H9 (cell line): ENCODE measurements around the gene GRB14. TPM values are rescaled to one million over a fixed set of nuclear protein-coding genes. Genes with fewer than 3 reads are reported as not detected.
A peak's percentile ranks its signal among the peaks of the same experiment; 100 is the strongest.

ENCODE experiments used
- DNase-seq: peaks from one replicate; pipeline ENCODE4 v3.0.0-alpha.2; 2017
- H2AFZ ChIP-seq: one replicate; pipeline ENCODE4 v1.6.1; 2013; ENCODE audit warnings: mild to moderate bottlenecking, low read length, control low read depth, moderate library complexity
- H2AK5ac ChIP-seq: 2 replicates; pipeline ENCODE4 v1.6.1; 2013; ENCODE audit warnings: low read length, control low read depth, mixed read lengths; ENCODE audit not compliant: insufficient read length
- H2BK120ac ChIP-seq: one replicate; pipeline ENCODE4 v1.6.1; 2013; ENCODE audit warnings: low read depth, mild to moderate bottlenecking, low read length, control low read depth, inconsistent platforms; ENCODE audit not compliant: poor library complexity, severe bottlenecking
- H2BK12ac ChIP-seq: 2 replicates; pipeline ENCODE4 v1.6.1; 2013; ENCODE audit warnings: low read length, control low read depth, mixed read lengths, low read depth; ENCODE audit not compliant: insufficient read length
- H2BK15ac ChIP-seq: 2 replicates; pipeline ENCODE4 v1.6.1; 2013; ENCODE audit warnings: low read depth, low read length, control low read depth
- H2BK20ac ChIP-seq: one replicate; pipeline ENCODE4 v1.6.1; 2013; ENCODE audit warnings: low read depth, mild to moderate bottlenecking, low read length, control low read depth, inconsistent platforms; ENCODE audit not compliant: poor library complexity, severe bottlenecking
- H2BK5ac ChIP-seq: 2 replicates; pipeline ENCODE4 v1.6.1; 2013; ENCODE audit warnings: low read length, control low read depth, mixed read lengths; ENCODE audit not compliant: insufficient read length
- H3K14ac ChIP-seq: 2 replicates; pipeline ENCODE4 v1.6.1; 2013; ENCODE audit warnings: low read length, control low read depth; ENCODE audit not compliant: insufficient read depth
- H3K18ac ChIP-seq: 2 replicates; pipeline ENCODE4 v1.6.1; 2013; ENCODE audit warnings: low read depth, mild to moderate bottlenecking, mixed read lengths, low read length, control low read depth; ENCODE audit not compliant: insufficient read length
- H3K23ac ChIP-seq: 2 replicates; pipeline ENCODE4 v1.6.1; 2013; ENCODE audit warnings: low read length, control low read depth, mixed read lengths, low read depth; ENCODE audit not compliant: insufficient read length
- H3K23me2 ChIP-seq: 2 replicates; pipeline ENCODE4 v1.6.1; 2013; ENCODE audit warnings: low read depth, mild to moderate bottlenecking, mixed read lengths, low read length, control low read depth; ENCODE audit not compliant: insufficient read length, poor library complexity, severe bottlenecking
- H3K27ac ChIP-seq: 2 replicates; pipeline ENCODE4 v1.5.1; 2013; ENCODE audit warnings: low read length, control low read depth, mixed read lengths, low read depth; ENCODE audit not compliant: insufficient read length
- H3K27me3 ChIP-seq: 2 replicates; pipeline ENCODE4 v1.6.1; 2013; ENCODE audit warnings: low read length, control low read depth, inconsistent platforms; ENCODE audit not compliant: insufficient read depth
- H3K4ac ChIP-seq: 2 replicates; pipeline ENCODE4 v1.6.1; 2013; ENCODE audit warnings: low read depth, mild to moderate bottlenecking, control low read depth, inconsistent platforms, low read length, moderate library complexity
- H3K4me1 ChIP-seq: 2 replicates; pipeline ENCODE4 v1.6.1; 2013; ENCODE audit warnings: low read length, control low read depth, inconsistent platforms; ENCODE audit not compliant: insufficient read depth
- H3K4me2 ChIP-seq: 2 replicates; pipeline ENCODE4 v1.6.1; 2013; ENCODE audit warnings: low read length, control low read depth, mixed read lengths; ENCODE audit not compliant: insufficient read length, insufficient read depth
- H3K56ac ChIP-seq: 2 replicates; pipeline ENCODE4 v1.6.1; 2013; ENCODE audit warnings: low read depth, mild to moderate bottlenecking, mixed read lengths, low read length, control low read depth; ENCODE audit not compliant: insufficient read length
- H3K79me1 ChIP-seq: 2 replicates; pipeline ENCODE4 v1.6.1; 2013; ENCODE audit warnings: low read depth, mild to moderate bottlenecking, moderate library complexity, low read length, control low read depth, inconsistent platforms; ENCODE audit not compliant: insufficient read depth, poor library complexity, severe bottlenecking
- H3K79me2 ChIP-seq: 2 replicates; pipeline ENCODE4 v1.6.1; 2013; ENCODE audit warnings: low read length, control low read depth, inconsistent platforms; ENCODE audit not compliant: insufficient read depth
- H3K9ac ChIP-seq: 2 replicates; pipeline ENCODE4 v1.6.1; 2013; ENCODE audit warnings: low read length, control low read depth, mixed read lengths; ENCODE audit not compliant: insufficient read length; ENCODE audit errors: extremely low read depth
- H3K9me3 ChIP-seq: one replicate; pipeline ENCODE4 v1.6.1; 2013; ENCODE audit warnings: low read depth, low read length, inconsistent platforms; ENCODE audit not compliant: control insufficient read depth
- H3T11ph ChIP-seq: one replicate; pipeline ENCODE4 v1.6.1; 2013; ENCODE audit warnings: mild to moderate bottlenecking, low read length, control low read depth, inconsistent platforms
- H4K20me1 ChIP-seq: one replicate; pipeline ENCODE4 v1.6.1; 2013; ENCODE audit not compliant: control insufficient read depth, insufficient read length, insufficient read depth
- H4K5ac ChIP-seq: 2 replicates; pipeline ENCODE4 v1.6.1; 2013; ENCODE audit warnings: low read depth, mild to moderate bottlenecking, mixed read lengths, low read length, control low read depth; ENCODE audit not compliant: insufficient read length
- H4K8ac ChIP-seq: replicated peaks from 2 replicates; pipeline ENCODE4 v1.6.1; 2013; ENCODE audit warnings: low read length, control low read depth, mixed read lengths, low read depth; ENCODE audit not compliant: insufficient read length
- H4K91ac ChIP-seq: 2 replicates; pipeline ENCODE4 v1.6.1; 2013; ENCODE audit warnings: low read depth, mild to moderate bottlenecking, moderate library complexity, mixed read lengths, low read length, control low read depth; ENCODE audit not compliant: insufficient read length
- H3K27ac Mint-ChIP-seq, 3 experiments: 2 replicates in 2 of 3; 3 replicates in 1 of 3; pipeline ENCODE4 v1.8.0; 2020 to 2021; ENCODE audit warnings: mixed read lengths in 3 of 3, mild to moderate bottlenecking in 1 of 3, moderate library complexity in 1 of 3
- H3K27me3 Mint-ChIP-seq: 2 replicates; pipeline ENCODE4 v1.8.0; 2021; ENCODE audit warnings: low read depth, mild to moderate bottlenecking, moderate library complexity, mixed read lengths
- H3K36me3 Mint-ChIP-seq, 3 experiments: 2 replicates in 2 of 3; 3 replicates in 1 of 3; pipeline ENCODE4 v1.8.0; 2020 to 2021; ENCODE audit warnings: low read depth in 3 of 3, mixed read lengths in 3 of 3; ENCODE audit not compliant: insufficient read depth in 1 of 3
- H3K4me1 Mint-ChIP-seq, 2 experiments: 2 replicates each; pipeline ENCODE4 v1.8.0; 2020; ENCODE audit warnings: mixed read lengths in 2 of 2
- H3K4me3 Mint-ChIP-seq, 2 experiments: 2 replicates in 1 of 2; 3 replicates in 1 of 2; pipeline ENCODE4 v1.8.0; 2020 to 2021; ENCODE audit warnings: mild to moderate bottlenecking in 2 of 2, mixed read lengths in 2 of 2, moderate library complexity in 1 of 2
- H3K9me3 Mint-ChIP-seq, 2 experiments: 2 replicates in 1 of 2; 3 replicates in 1 of 2; pipeline ENCODE4 v1.8.0; 2020; ENCODE audit warnings: mild to moderate bottlenecking in 2 of 2, mixed read lengths in 2 of 2, moderate library complexity in 1 of 2
- WGBS: extraction: QIAGEN DNeasy Blood & Tissue Kit; methylation state at CpG from one replicate; pipeline ENCODE4 v1.1.7; 2013; ENCODE audit warnings: missing lambda C conversion rate, low lambda C conversion rate, mixed read lengths; ENCODE audit not compliant: insufficient read length; ENCODE audit errors: extremely low coverage; 5-methylcytosine and 5-hydroxymethylcytosine counted together
- total RNA-seq: library from RNA; stranded (reverse); gene quantifications from 2 replicates; pipeline ENCODE4 v1.2.1, GENCODE V29; 2021
- TF ChIP-seq, protein P1 (sequence below): fragments of 200-600 bp; sonication (generic); conservative IDR thresholded peaks from 3 replicates; pipeline ENCODE4 v1.8.0; 2021; ENCODE audit warnings: antibody characterized with exemption, mild to moderate bottlenecking

Gene GRB14
- total RNA-seq, 1 experiment from 2014 or later: 7.6 TPM

DNA sequence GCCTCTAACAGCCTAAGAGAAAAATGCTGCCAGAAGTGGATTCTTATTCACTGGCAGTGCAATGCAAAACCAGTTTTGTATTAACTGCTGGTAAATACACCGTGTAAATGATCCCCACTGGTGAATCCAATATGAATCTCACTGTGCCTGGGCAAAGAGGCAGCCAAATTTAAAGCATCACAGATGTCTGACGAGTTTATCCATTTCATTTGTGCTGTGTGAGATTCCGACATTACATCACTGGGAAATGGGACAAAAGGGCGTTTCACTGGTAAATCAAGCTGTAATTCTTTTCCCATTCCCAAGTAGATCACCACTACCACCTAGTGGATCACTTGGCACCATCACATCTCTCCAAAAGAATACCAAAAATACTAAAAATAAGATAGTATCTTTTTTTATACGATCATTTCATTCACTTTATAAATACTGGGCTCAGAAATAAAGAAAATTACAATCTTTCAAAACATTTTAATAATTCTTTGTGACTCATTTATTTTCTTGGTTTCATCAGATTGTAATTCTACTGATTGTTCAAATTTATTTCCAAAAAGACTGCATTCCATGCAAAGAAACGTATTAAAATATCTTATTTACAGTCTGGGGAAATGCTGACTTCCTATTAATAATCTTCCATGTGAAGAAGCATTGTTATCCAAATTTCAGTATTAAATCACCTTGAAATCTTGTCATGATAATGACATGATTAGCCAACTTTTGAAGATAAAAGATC lies 125.6 kb downstream of the GRB14 start:
- Histone ChIP-seq H3K27me3 (no peaks in the 10 kb centered on the region), H3K18ac (no peak overlapping the region), H2BK15ac (no peak overlapping the region), H3K9ac (no peak overlapping the region), H3K23ac (no peak overlapping the region), H4K8ac (no peak overlapping the region), H3K79me1 (no peaks in the 10 kb centered on the region), H3K14ac (no peak overlapping the region), H3K23me2 (no peaks in the 10 kb centered on the region), H3K4me1 (no peaks in the 10 kb centered on the region; the same call in 1 of the 2 replicates), H3K4ac (no peak overlapping the region), H2BK120ac (no peak overlapping the region), H3T11ph (no peak overlapping the region), H4K5ac (no peak overlapping the region), H3K79me2 (no peaks in the 10 kb centered on the region), H2BK5ac (no peak overlapping the region), H2BK12ac (no peak overlapping the region), H4K20me1 (no peaks in the 10 kb centered on the region), H3K27ac (no peak overlapping the region), H2AK5ac (no peak overlapping the region), H3K4me2 (no peak overlapping the region), H4K91ac (no peak overlapping the region), H3K56ac (no peak overlapping the region), H2AFZ (no peak overlapping the region), H3K9me3 (no peaks in the 10 kb centered on the region), H2BK20ac (no peak overlapping the region)
- Mint-ChIP-seq H3K4me1 (peaks cover 3% of the 10 kb centered on the region in 2 experiments; a peak in 2 of 4 replicates), H3K27me3 (no peaks in the 10 kb centered on the region), H3K9me3 (no peaks in the 10 kb centered on the region), H3K27ac (no peak overlapping the region), H3K36me3 (no peaks in the 10 kb centered on the region; a peak in 1 of 7 replicates), H3K4me3 (no peak overlapping the region)
- TF ChIP-seq, protein P1, sequence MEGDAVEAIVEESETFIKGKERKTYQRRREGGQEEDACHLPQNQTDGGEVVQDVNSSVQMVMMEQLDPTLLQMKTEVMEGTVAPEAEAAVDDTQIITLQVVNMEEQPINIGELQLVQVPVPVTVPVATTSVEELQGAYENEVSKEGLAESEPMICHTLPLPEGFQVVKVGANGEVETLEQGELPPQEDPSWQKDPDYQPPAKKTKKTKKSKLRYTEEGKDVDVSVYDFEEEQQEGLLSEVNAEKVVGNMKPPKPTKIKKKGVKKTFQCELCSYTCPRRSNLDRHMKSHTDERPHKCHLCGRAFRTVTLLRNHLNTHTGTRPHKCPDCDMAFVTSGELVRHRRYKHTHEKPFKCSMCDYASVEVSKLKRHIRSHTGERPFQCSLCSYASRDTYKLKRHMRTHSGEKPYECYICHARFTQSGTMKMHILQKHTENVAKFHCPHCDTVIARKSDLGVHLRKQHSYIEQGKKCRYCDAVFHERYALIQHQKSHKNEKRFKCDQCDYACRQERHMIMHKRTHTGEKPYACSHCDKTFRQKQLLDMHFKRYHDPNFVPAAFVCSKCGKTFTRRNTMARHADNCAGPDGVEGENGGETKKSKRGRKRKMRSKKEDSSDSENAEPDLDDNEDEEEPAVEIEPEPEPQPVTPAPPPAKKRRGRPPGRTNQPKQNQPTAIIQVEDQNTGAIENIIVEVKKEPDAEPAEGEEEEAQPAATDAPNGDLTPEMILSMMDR: peak; percentile 83
- no peak for DNase-seq
- WGBS: no CpG with 5 or more reads among the region's 6 CpGs
